Lower leg skin (tissue), 3 donors: ENCODE data around the gene CTBP2.

Experiments used
- POLR2A ChIP-seq, 2 donors: fragments of 450-650 bp; IDR thresholded peaks; one replicate each; pipeline ENCODE4 v1.6.1; 2016 to 2017; ENCODE audit warnings: antibody characterized with exemption in 2 of 2, mild to moderate bottlenecking in 1 of 2, moderate library complexity in 1 of 2
- TF ChIP-seq, protein P1 (sequence below), 3 donors: fragments of 450-650 bp; IDR thresholded peaks; one replicate each; pipeline ENCODE4 v1.5.1; 2016; ENCODE audit warnings: antibody characterized with exemption in 3 of 3, mild to moderate bottlenecking in 3 of 3, moderate library complexity in 2 of 3

DNA sequence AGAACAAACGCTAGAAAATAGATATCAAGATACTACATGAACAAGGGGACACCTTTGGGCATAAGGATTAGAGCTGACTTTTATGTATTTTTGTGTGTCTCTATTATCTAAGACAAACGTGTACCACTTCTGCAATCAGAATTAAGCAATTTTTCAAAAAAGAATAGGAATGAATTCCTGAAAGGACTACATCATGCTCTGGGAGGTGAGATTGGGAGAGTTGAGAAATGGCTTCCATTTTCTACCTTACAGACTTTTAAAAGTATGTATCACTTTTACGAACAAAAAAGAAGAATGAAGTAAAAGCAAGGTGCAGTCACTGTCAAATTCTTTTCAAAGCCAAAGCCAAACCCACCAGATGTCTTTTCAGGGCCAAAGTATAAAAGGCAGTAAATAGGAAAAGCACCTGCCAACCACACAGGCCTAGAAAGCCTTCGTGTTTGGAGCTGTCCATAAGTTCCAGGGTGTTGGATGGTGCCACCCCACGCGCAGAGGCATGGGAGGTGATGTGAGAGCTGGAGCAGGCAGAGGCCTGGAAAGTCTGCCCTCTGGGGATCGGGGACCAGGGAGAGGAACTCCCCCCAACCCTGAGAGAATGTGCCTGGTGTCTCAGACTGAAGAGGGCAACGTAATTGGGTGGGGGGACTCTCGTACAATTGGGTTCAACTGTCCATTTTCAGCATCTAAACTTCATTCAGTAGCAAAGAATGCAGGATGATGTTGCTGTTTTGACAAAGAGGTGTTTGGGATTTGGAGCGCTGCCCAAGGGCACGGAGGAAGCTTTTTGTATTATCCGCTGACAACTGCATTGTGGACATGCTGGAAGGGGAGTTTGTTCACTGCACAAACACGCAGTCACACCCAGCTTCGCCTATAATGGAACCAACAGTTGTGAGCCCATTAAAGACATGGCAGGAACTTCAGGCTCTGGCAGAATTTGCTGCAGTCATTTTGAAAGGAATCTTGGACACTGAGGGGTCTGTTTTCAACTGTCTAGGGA lies 17.6 kb upstream of the CTBP2 start:
- TF ChIP-seq POLR2A (IDR thresholded peaks at IDR 0.05) = no peak
- TF ChIP-seq, protein P1, sequence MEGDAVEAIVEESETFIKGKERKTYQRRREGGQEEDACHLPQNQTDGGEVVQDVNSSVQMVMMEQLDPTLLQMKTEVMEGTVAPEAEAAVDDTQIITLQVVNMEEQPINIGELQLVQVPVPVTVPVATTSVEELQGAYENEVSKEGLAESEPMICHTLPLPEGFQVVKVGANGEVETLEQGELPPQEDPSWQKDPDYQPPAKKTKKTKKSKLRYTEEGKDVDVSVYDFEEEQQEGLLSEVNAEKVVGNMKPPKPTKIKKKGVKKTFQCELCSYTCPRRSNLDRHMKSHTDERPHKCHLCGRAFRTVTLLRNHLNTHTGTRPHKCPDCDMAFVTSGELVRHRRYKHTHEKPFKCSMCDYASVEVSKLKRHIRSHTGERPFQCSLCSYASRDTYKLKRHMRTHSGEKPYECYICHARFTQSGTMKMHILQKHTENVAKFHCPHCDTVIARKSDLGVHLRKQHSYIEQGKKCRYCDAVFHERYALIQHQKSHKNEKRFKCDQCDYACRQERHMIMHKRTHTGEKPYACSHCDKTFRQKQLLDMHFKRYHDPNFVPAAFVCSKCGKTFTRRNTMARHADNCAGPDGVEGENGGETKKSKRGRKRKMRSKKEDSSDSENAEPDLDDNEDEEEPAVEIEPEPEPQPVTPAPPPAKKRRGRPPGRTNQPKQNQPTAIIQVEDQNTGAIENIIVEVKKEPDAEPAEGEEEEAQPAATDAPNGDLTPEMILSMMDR (IDR thresholded peaks at IDR 0.05) = no peak
